Neural progenitor cell (in vitro differentiated cells): ENCODE measurements around the gene CSF1.

Experiments used
- EZH2 ChIP-seq: fragments of 200-600 bp; sonication (generic); IDR thresholded peaks from 2 replicates; pipeline ENCODE4 v1.6.1; 2017; ENCODE audit warnings: antibody characterized with exemption, mild to moderate bottlenecking, moderate library complexity
- EZH2phosphoT487 ChIP-seq: fragments of 200-600 bp; sonication (generic); IDR thresholded peaks from 2 replicates; pipeline ENCODE4 v1.6.1; 2017; ENCODE audit warnings: antibody characterized with exemption
- TF ChIP-seq, protein P1 (sequence below): fragments of 200-600 bp; sonication (generic); IDR thresholded peaks from 2 replicates; pipeline ENCODE4 v1.5.1; 2017; ENCODE audit warnings: antibody characterized with exemption, mild to moderate bottlenecking

DNA sequence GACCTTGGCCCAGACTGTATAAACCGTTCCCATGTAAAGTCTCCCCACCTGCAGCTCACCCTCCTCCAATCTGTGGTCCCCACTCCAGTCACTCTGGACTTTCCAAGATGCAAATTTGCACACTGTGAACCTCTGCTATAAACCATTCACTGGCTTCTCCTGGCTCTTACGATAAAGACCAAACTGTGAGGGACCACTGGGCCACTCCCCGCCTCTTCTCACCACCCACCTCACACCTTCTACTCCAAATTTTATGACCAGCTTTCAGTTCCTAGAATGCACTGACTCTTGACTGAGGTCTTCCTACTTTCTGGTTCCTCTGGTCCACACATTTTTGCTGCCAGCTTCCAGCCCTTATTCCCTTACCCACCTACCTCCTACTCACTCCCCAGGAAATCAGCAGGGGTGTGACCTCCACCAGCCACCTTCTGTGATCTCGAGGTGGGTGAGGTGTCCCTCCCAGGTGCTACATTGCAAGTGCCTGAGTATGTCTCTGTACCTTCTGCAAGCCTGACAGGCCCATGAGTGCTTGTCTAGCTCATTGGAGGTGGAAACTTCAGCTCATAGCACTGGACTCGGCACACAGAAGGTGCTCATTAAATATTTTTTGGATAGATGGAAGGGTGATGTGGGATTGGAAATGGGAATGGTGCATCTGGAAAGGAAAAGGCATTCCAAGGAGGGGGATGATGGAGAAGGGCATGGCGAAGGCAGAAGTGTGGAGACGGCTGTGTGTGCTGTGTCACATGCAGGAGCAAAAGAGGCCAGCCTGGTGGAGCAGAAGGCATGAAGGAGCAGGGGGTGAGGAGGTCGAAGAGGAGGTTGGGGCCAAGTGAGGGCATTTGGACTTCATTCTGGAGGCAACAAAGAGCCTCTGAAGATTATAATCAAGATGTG is 15.6 kb upstream of the CSF1 start:
- TF ChIP-seq EZH2 (no peak), EZH2phosphoT487 (no peak)
- TF ChIP-seq, protein P1, sequence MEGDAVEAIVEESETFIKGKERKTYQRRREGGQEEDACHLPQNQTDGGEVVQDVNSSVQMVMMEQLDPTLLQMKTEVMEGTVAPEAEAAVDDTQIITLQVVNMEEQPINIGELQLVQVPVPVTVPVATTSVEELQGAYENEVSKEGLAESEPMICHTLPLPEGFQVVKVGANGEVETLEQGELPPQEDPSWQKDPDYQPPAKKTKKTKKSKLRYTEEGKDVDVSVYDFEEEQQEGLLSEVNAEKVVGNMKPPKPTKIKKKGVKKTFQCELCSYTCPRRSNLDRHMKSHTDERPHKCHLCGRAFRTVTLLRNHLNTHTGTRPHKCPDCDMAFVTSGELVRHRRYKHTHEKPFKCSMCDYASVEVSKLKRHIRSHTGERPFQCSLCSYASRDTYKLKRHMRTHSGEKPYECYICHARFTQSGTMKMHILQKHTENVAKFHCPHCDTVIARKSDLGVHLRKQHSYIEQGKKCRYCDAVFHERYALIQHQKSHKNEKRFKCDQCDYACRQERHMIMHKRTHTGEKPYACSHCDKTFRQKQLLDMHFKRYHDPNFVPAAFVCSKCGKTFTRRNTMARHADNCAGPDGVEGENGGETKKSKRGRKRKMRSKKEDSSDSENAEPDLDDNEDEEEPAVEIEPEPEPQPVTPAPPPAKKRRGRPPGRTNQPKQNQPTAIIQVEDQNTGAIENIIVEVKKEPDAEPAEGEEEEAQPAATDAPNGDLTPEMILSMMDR = no peak
